Activated CD4-positive, alpha-beta T cell treated with anti-CD3 and anti-CD28 coated beads for 1 hour (primary cell): ENCODE data around the gene AUTS2.

Experiments used
- DNase-seq: peaks from one replicate; pipeline ENCODE4 v3.0.0-alpha.2; 2020

The AUTS2 gene

GRCh38 chr7:70544016-70544415, 945.7 kb downstream of the AUTS2 start:
- no peak for DNase-seq

- DNase-seq = no peak
Observed at GRCh38 chr7:70545214-70545613, 946.9 kb downstream of the AUTS2 start.

- DNase-seq = no peak
Observed at GRCh38 chr7:70552141-70552540, 953.9 kb downstream of the AUTS2 start.

GRCh38 chr7:70553364-70553763, 955.1 kb downstream of the AUTS2 start:
- no peak for DNase-seq

- no peak for DNase-seq
Observed at GRCh38 chr7:70554646-70555045, 956.4 kb downstream of the AUTS2 start.

GRCh38 chr7:70556761-70557160, 958.5 kb downstream of the AUTS2 start:
- DNase-seq = no peak

- no peak for DNase-seq
Observed at GRCh38 chr7:70557338-70557737, 959.1 kb downstream of the AUTS2 start.

- no peak for DNase-seq
Observed at GRCh38 chr7:70559815-70560214, 961.5 kb downstream of the AUTS2 start.

GRCh38 chr7:70563960-70564359, 965.7 kb downstream of the AUTS2 start:
- DNase-seq = no peak

GRCh38 chr7:70565721-70566370, 967.6 kb downstream of the AUTS2 start:
- DNase-seq = no peak

- no peak for DNase-seq
Observed at GRCh38 chr7:70566671-70567070, 968.4 kb downstream of the AUTS2 start.

GRCh38 chr7:70568674-70569334, 970.5 kb downstream of the AUTS2 start:
- DNase-seq = no peak

GRCh38 chr7:70569335-70569819, 971.1 kb downstream of the AUTS2 start:
- DNase-seq = no peak

- no peak for DNase-seq
Observed at GRCh38 chr7:70570029-70570428, 971.8 kb downstream of the AUTS2 start.

GRCh38 chr7:70570961-70571360, 972.7 kb downstream of the AUTS2 start:
- no peak for DNase-seq

GRCh38 chr7:70571403-70571934, 973.2 kb downstream of the AUTS2 start:
- DNase-seq = no peak

GRCh38 chr7:70571961-70572360, 973.7 kb downstream of the AUTS2 start:
- DNase-seq = no peak

- DNase-seq = no peak
Observed at GRCh38 chr7:70572571-70572970, 974.3 kb downstream of the AUTS2 start.

- no peak for DNase-seq
Observed at GRCh38 chr7:70573071-70573661, 974.9 kb downstream of the AUTS2 start.

GRCh38 chr7:70573696-70574095, 975.4 kb downstream of the AUTS2 start:
- no peak for DNase-seq

- no peak for DNase-seq
Observed at GRCh38 chr7:70574314-70574834, 976.1 kb downstream of the AUTS2 start.

GRCh38 chr7:70574970-70575799, 976.9 kb downstream of the AUTS2 start:
- no peak for DNase-seq

- no peak for DNase-seq
Observed at GRCh38 chr7:70577078-70577477, 978.8 kb downstream of the AUTS2 start.
